Measurements from ENCODE around the gene POLR1B.
A peak's percentile ranks its signal among the peaks of the same experiment; 100 is the strongest.
"Not testable (repeated sequence)": the region's sequence is repeated elsewhere in the genome, so short reads cannot be mapped to it uniquely, and the experiment has no call there.

Gene POLR1B

GRCh38 chr2:112542123-112542983, at the start of gene POLR1B:
Gene POLR1B (plus strand): TSS chr2:112542465. CDS start chr2:112542495, 30 bp downstream.
- FAIRE-seq (peak; percentile 94), DNase-seq (ENCODE audit: insufficient read length, low spot score) (peak; percentile 66)

- no peak for FAIRE-seq
- no peak for DNase-seq (ENCODE audit: insufficient read length, low spot score)
Observed at GRCh38 chr2:112493048-112493447, 49.2 kb upstream of the POLR1B start.

GRCh38 chr2:112493858-112494648, 48.2 kb upstream of the POLR1B start:
- FAIRE-seq (no peak), DNase-seq (ENCODE audit: insufficient read length, low spot score) (no peak)

- FAIRE-seq (no peak), DNase-seq (ENCODE audit: insufficient read length, low spot score) (no peak)
Observed at GRCh38 chr2:112494828-112495227, 47.4 kb upstream of the POLR1B start.

GRCh38 chr2:112495878-112496277, 46.4 kb upstream of the POLR1B start:
- not testable (repeated sequence) for FAIRE-seq; DNase-seq (ENCODE audit: insufficient read length, low spot score)

GRCh38 chr2:112500850-112501484, 41.3 kb upstream of the POLR1B start:
- not testable (repeated sequence) for DNase-seq (ENCODE audit: insufficient read length, low spot score); FAIRE-seq

GRCh38 chr2:112509239-112509998, 32.8 kb upstream of the POLR1B start:
- DNase-seq (ENCODE audit: insufficient read length, low spot score); FAIRE-seq: not testable (repeated sequence)

GRCh38 chr2:112516801-112517200, 25.5 kb upstream of the POLR1B start:
- DNase-seq (ENCODE audit: insufficient read length, low spot score), result no peak
- FAIRE-seq, result no peak

- DNase-seq (ENCODE audit: insufficient read length, low spot score), result no peak
- FAIRE-seq, result no peak
Observed at GRCh38 chr2:112518807-112519206, 23.5 kb upstream of the POLR1B start.

- FAIRE-seq, result no peak
- DNase-seq (ENCODE audit: insufficient read length, low spot score), result no peak
Observed at GRCh38 chr2:112519506-112519905, 22.8 kb upstream of the POLR1B start.

- FAIRE-seq (no peak), DNase-seq (ENCODE audit: insufficient read length, low spot score) (no peak)
Observed at GRCh38 chr2:112520234-112520783, 22.0 kb upstream of the POLR1B start.

GRCh38 chr2:112523291-112523777, 18.9 kb upstream of the POLR1B start:
- no peak for FAIRE-seq
- no peak for DNase-seq (ENCODE audit: insufficient read length, low spot score)

- not testable (repeated sequence) for DNase-seq (ENCODE audit: insufficient read length, low spot score); FAIRE-seq
Observed at GRCh38 chr2:112524276-112524675, 18.0 kb upstream of the POLR1B start.

GRCh38 chr2:112528541-112528940, 13.7 kb upstream of the POLR1B start:
- DNase-seq (ENCODE audit: insufficient read length, low spot score) (no peak), FAIRE-seq (no peak)

- FAIRE-seq, result no peak
- no peak for DNase-seq (ENCODE audit: insufficient read length, low spot score)
Observed at GRCh38 chr2:112529757-112530156, 12.5 kb upstream of the POLR1B start.

GRCh38 chr2:112530728-112531127, 11.5 kb upstream of the POLR1B start:
- no peak for FAIRE-seq
- DNase-seq (ENCODE audit: insufficient read length, low spot score), result no peak

- FAIRE-seq (no peak), DNase-seq (ENCODE audit: insufficient read length, low spot score) (no peak)
Observed at GRCh38 chr2:112534826-112535225, 7.4 kb upstream of the POLR1B start.

GRCh38 chr2:112536665-112537064, 5.6 kb upstream of the POLR1B start:
- not testable (repeated sequence) for FAIRE-seq; DNase-seq (ENCODE audit: insufficient read length, low spot score)

GRCh38 chr2:112539306-112539705, 3.0 kb upstream of the POLR1B start:
- FAIRE-seq (no peak), DNase-seq (ENCODE audit: insufficient read length, low spot score) (no peak)

- FAIRE-seq, result peak; percentile 26
- no peak for DNase-seq (ENCODE audit: insufficient read length, low spot score)
Observed at GRCh38 chr2:112540906-112541305, 1.4 kb upstream of the POLR1B start.

Data from GM19239 (cell line).